Esophagus squamous epithelium (tissue), 4 donors: ENCODE results near the gene CATSPERB.

Source experiments
- CTCF ChIP-seq, 6 experiments: fragments of 450-650 bp in 4 of 6; fragments of 200-600 bp in 2 of 6; sonication (generic) in 2 of 6; IDR thresholded peaks; one replicate each; pipeline ENCODE4 v1.5.1; 2016 to 2019; ENCODE audit warnings: antibody characterized with exemption in 6 of 6, mild to moderate bottlenecking in 4 of 6, moderate library complexity in 4 of 6
- POLR2A ChIP-seq, 4 donors: fragments of 450-650 bp; IDR thresholded peaks; one replicate each; pipeline ENCODE4 v1.6.1; 2017; ENCODE audit warnings: antibody characterized with exemption in 4 of 4, mild to moderate bottlenecking in 4 of 4, moderate library complexity in 3 of 4

GRCh38 chr14:91685600-91685999, 46.3 kb downstream of the CATSPERB start:
- TF ChIP-seq CTCF (IDR thresholded peaks at IDR 0.05) (no peak), POLR2A (IDR thresholded peaks at IDR 0.05) (no peak)
